H9 (cell line): ENCODE data around the gene STK10. TPM values are rescaled to one million over a fixed set of nuclear protein-coding genes. Genes with fewer than 3 reads are reported as not detected.

Experiments
- DNase-seq: peaks from one replicate; pipeline ENCODE4 v3.0.0-alpha.2; 2017
- H2AFZ ChIP-seq: one replicate; pipeline ENCODE4 v1.6.1; 2013; ENCODE audit warnings: mild to moderate bottlenecking, low read length, control low read depth, moderate library complexity
- H2AK5ac ChIP-seq: 2 replicates; pipeline ENCODE4 v1.6.1; 2013; ENCODE audit warnings: low read length, control low read depth, mixed read lengths; ENCODE audit not compliant: insufficient read length
- H2BK120ac ChIP-seq: one replicate; pipeline ENCODE4 v1.6.1; 2013; ENCODE audit warnings: low read depth, mild to moderate bottlenecking, low read length, control low read depth, inconsistent platforms; ENCODE audit not compliant: poor library complexity, severe bottlenecking
- H2BK12ac ChIP-seq: 2 replicates; pipeline ENCODE4 v1.6.1; 2013; ENCODE audit warnings: low read length, control low read depth, mixed read lengths, low read depth; ENCODE audit not compliant: insufficient read length
- H2BK15ac ChIP-seq: 2 replicates; pipeline ENCODE4 v1.6.1; 2013; ENCODE audit warnings: low read depth, low read length, control low read depth
- H2BK20ac ChIP-seq: one replicate; pipeline ENCODE4 v1.6.1; 2013; ENCODE audit warnings: low read depth, mild to moderate bottlenecking, low read length, control low read depth, inconsistent platforms; ENCODE audit not compliant: poor library complexity, severe bottlenecking
- H2BK5ac ChIP-seq: 2 replicates; pipeline ENCODE4 v1.6.1; 2013; ENCODE audit warnings: low read length, control low read depth, mixed read lengths; ENCODE audit not compliant: insufficient read length
- H3K14ac ChIP-seq: 2 replicates; pipeline ENCODE4 v1.6.1; 2013; ENCODE audit warnings: low read length, control low read depth; ENCODE audit not compliant: insufficient read depth
- H3K18ac ChIP-seq: 2 replicates; pipeline ENCODE4 v1.6.1; 2013; ENCODE audit warnings: low read depth, mild to moderate bottlenecking, mixed read lengths, low read length, control low read depth; ENCODE audit not compliant: insufficient read length
- H3K23ac ChIP-seq: 2 replicates; pipeline ENCODE4 v1.6.1; 2013; ENCODE audit warnings: low read length, control low read depth, mixed read lengths, low read depth; ENCODE audit not compliant: insufficient read length
- H3K23me2 ChIP-seq: 2 replicates; pipeline ENCODE4 v1.6.1; 2013; ENCODE audit warnings: low read depth, mild to moderate bottlenecking, mixed read lengths, low read length, control low read depth; ENCODE audit not compliant: insufficient read length, poor library complexity, severe bottlenecking
- H3K27ac ChIP-seq: 2 replicates; pipeline ENCODE4 v1.5.1; 2013; ENCODE audit warnings: low read length, control low read depth, mixed read lengths, low read depth; ENCODE audit not compliant: insufficient read length
- H3K27me3 ChIP-seq: 2 replicates; pipeline ENCODE4 v1.6.1; 2013; ENCODE audit warnings: low read length, control low read depth, inconsistent platforms; ENCODE audit not compliant: insufficient read depth
- H3K4ac ChIP-seq: 2 replicates; pipeline ENCODE4 v1.6.1; 2013; ENCODE audit warnings: low read depth, mild to moderate bottlenecking, control low read depth, inconsistent platforms, low read length, moderate library complexity
- H3K4me1 ChIP-seq: 2 replicates; pipeline ENCODE4 v1.6.1; 2013; ENCODE audit warnings: low read length, control low read depth, inconsistent platforms; ENCODE audit not compliant: insufficient read depth
- H3K4me2 ChIP-seq: 2 replicates; pipeline ENCODE4 v1.6.1; 2013; ENCODE audit warnings: low read length, control low read depth, mixed read lengths; ENCODE audit not compliant: insufficient read length, insufficient read depth
- H3K56ac ChIP-seq: 2 replicates; pipeline ENCODE4 v1.6.1; 2013; ENCODE audit warnings: low read depth, mild to moderate bottlenecking, mixed read lengths, low read length, control low read depth; ENCODE audit not compliant: insufficient read length
- H3K79me1 ChIP-seq: 2 replicates; pipeline ENCODE4 v1.6.1; 2013; ENCODE audit warnings: low read depth, mild to moderate bottlenecking, moderate library complexity, low read length, control low read depth, inconsistent platforms; ENCODE audit not compliant: insufficient read depth, poor library complexity, severe bottlenecking
- H3K79me2 ChIP-seq: 2 replicates; pipeline ENCODE4 v1.6.1; 2013; ENCODE audit warnings: low read length, control low read depth, inconsistent platforms; ENCODE audit not compliant: insufficient read depth
- H3K9ac ChIP-seq: 2 replicates; pipeline ENCODE4 v1.6.1; 2013; ENCODE audit warnings: low read length, control low read depth, mixed read lengths; ENCODE audit not compliant: insufficient read length; ENCODE audit errors: extremely low read depth
- H3K9me3 ChIP-seq: one replicate; pipeline ENCODE4 v1.6.1; 2013; ENCODE audit warnings: low read depth, low read length, inconsistent platforms; ENCODE audit not compliant: control insufficient read depth
- H3T11ph ChIP-seq: one replicate; pipeline ENCODE4 v1.6.1; 2013; ENCODE audit warnings: mild to moderate bottlenecking, low read length, control low read depth, inconsistent platforms
- H4K20me1 ChIP-seq: one replicate; pipeline ENCODE4 v1.6.1; 2013; ENCODE audit not compliant: control insufficient read depth, insufficient read length, insufficient read depth
- H4K5ac ChIP-seq: 2 replicates; pipeline ENCODE4 v1.6.1; 2013; ENCODE audit warnings: low read depth, mild to moderate bottlenecking, mixed read lengths, low read length, control low read depth; ENCODE audit not compliant: insufficient read length
- H4K8ac ChIP-seq: replicated peaks from 2 replicates; pipeline ENCODE4 v1.6.1; 2013; ENCODE audit warnings: low read length, control low read depth, mixed read lengths, low read depth; ENCODE audit not compliant: insufficient read length
- H4K91ac ChIP-seq: 2 replicates; pipeline ENCODE4 v1.6.1; 2013; ENCODE audit warnings: low read depth, mild to moderate bottlenecking, moderate library complexity, mixed read lengths, low read length, control low read depth; ENCODE audit not compliant: insufficient read length
- H3K27ac Mint-ChIP-seq, 3 experiments: 2 replicates in 2 of 3; 3 replicates in 1 of 3; pipeline ENCODE4 v1.8.0; 2020 to 2021; ENCODE audit warnings: mixed read lengths in 3 of 3, mild to moderate bottlenecking in 1 of 3, moderate library complexity in 1 of 3
- H3K27me3 Mint-ChIP-seq: 2 replicates; pipeline ENCODE4 v1.8.0; 2021; ENCODE audit warnings: low read depth, mild to moderate bottlenecking, moderate library complexity, mixed read lengths
- H3K36me3 Mint-ChIP-seq, 3 experiments: 2 replicates in 2 of 3; 3 replicates in 1 of 3; pipeline ENCODE4 v1.8.0; 2020 to 2021; ENCODE audit warnings: low read depth in 3 of 3, mixed read lengths in 3 of 3; ENCODE audit not compliant: insufficient read depth in 1 of 3
- H3K4me1 Mint-ChIP-seq, 2 experiments: 2 replicates each; pipeline ENCODE4 v1.8.0; 2020; ENCODE audit warnings: mixed read lengths in 2 of 2
- H3K4me3 Mint-ChIP-seq, 2 experiments: 2 replicates in 1 of 2; 3 replicates in 1 of 2; pipeline ENCODE4 v1.8.0; 2020 to 2021; ENCODE audit warnings: mild to moderate bottlenecking in 2 of 2, mixed read lengths in 2 of 2, moderate library complexity in 1 of 2
- H3K9me3 Mint-ChIP-seq, 2 experiments: 2 replicates in 1 of 2; 3 replicates in 1 of 2; pipeline ENCODE4 v1.8.0; 2020; ENCODE audit warnings: mild to moderate bottlenecking in 2 of 2, mixed read lengths in 2 of 2, moderate library complexity in 1 of 2
- WGBS: extraction: QIAGEN DNeasy Blood & Tissue Kit; methylation state at CpG from one replicate; pipeline ENCODE4 v1.1.7; 2013; ENCODE audit warnings: missing lambda C conversion rate, low lambda C conversion rate, mixed read lengths; ENCODE audit not compliant: insufficient read length; ENCODE audit errors: extremely low coverage; 5-methylcytosine and 5-hydroxymethylcytosine counted together
- total RNA-seq: library from RNA; stranded (reverse); gene quantifications from 2 replicates; pipeline ENCODE4 v1.2.1, GENCODE V29; 2021
- TF ChIP-seq, protein P1 (sequence below): fragments of 200-600 bp; sonication (generic); conservative IDR thresholded peaks from 3 replicates; pipeline ENCODE4 v1.8.0; 2021; ENCODE audit warnings: antibody characterized with exemption, mild to moderate bottlenecking

STK10 gene
- total RNA-seq, 1 experiment from 2014 or later: 14.6 TPM

DNA sequence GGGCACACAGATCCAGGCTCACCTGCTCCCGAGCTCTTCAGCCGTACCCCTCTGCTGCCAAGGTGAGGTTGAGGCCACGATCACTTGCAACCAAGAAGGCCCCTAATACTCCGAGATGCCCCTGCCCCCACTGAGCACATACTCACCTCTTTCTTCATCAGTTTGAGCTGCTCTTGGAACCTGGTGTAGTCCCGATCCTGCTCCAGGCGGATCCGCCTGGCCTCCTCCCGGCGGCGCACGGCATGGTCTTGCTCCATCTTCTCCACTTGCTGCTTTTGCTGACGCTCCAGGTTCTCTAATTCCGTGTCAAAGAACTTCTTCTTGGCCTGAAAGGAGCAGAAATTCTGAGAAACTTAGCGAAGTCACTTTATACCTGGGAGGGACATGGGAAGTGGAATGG lies 105.8 kb downstream of the STK10 start:
- H3K4me1 ChIP-seq: no peaks in the 10 kb centered on the region
- H2BK15ac ChIP-seq: no peak overlapping the region
- no peak overlapping the region for H2BK120ac ChIP-seq
- no peak overlapping the region for H2BK5ac ChIP-seq
- H3T11ph ChIP-seq: no peak overlapping the region
- no peaks in the 10 kb centered on the region for H3K79me2 ChIP-seq
- H3K27ac ChIP-seq: no peak overlapping the region
- Mint-ChIP-seq H3K27ac (peak overlapping the region in 1 of 3 experiments; percentile 80; a peak in 1 of 7 replicates), H3K27me3 (no peaks in the 10 kb centered on the region), H3K9me3 (peaks cover 0 to 2% of the 10 kb centered on the region in 2 experiments; a peak in 1 of 5 replicates), H3K36me3 (peaks cover 0 to 6% (median 0%) of the 10 kb centered on the region in 3 experiments; a peak in 2 of 7 replicates), H3K4me1 (peaks cover 12 to 14% of the 10 kb centered on the region in 2 experiments; a peak in 3 of 4 replicates), H3K4me3 (no peak overlapping the region)
- no peaks in the 10 kb centered on the region for H3K27me3 ChIP-seq
- no peak overlapping the region for H4K8ac ChIP-seq
- no peak overlapping the region for H2AFZ ChIP-seq
- no CpG with 5 or more reads among the region's 14 CpGs for WGBS
- no peak overlapping the region for H3K14ac ChIP-seq
- no peak overlapping the region for H3K4ac ChIP-seq
- no peak overlapping the region for H3K9ac ChIP-seq
- H3K79me1 ChIP-seq: no peaks in the 10 kb centered on the region
- H3K9me3 ChIP-seq: no peaks in the 10 kb centered on the region
- no peak overlapping the region for H3K4me2 ChIP-seq
- no peak overlapping the region for H2BK20ac ChIP-seq
- H3K56ac ChIP-seq: no peak overlapping the region
- TF ChIP-seq, protein P1, sequence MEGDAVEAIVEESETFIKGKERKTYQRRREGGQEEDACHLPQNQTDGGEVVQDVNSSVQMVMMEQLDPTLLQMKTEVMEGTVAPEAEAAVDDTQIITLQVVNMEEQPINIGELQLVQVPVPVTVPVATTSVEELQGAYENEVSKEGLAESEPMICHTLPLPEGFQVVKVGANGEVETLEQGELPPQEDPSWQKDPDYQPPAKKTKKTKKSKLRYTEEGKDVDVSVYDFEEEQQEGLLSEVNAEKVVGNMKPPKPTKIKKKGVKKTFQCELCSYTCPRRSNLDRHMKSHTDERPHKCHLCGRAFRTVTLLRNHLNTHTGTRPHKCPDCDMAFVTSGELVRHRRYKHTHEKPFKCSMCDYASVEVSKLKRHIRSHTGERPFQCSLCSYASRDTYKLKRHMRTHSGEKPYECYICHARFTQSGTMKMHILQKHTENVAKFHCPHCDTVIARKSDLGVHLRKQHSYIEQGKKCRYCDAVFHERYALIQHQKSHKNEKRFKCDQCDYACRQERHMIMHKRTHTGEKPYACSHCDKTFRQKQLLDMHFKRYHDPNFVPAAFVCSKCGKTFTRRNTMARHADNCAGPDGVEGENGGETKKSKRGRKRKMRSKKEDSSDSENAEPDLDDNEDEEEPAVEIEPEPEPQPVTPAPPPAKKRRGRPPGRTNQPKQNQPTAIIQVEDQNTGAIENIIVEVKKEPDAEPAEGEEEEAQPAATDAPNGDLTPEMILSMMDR: no peak
- no peak overlapping the region for H3K18ac ChIP-seq
- H4K91ac ChIP-seq: no peak overlapping the region
- H2AK5ac ChIP-seq: no peak overlapping the region
- peaks cover 3% of the 10 kb centered on the region for H3K23me2 ChIP-seq
- H4K20me1 ChIP-seq: no peaks in the 10 kb centered on the region
- no peak for DNase-seq
- no peak overlapping the region for H4K5ac ChIP-seq
- H2BK12ac ChIP-seq: no peak overlapping the region
- H3K23ac ChIP-seq: no peak overlapping the region
